Subcutaneous adipose tissue (tissue), 4 donors: ENCODE data around the gene EHMT1. TPM values are rescaled to one million over a fixed set of nuclear protein-coding genes. Genes with fewer than 3 reads are reported as not detected.

ENCODE experiments used
- total RNA-seq, 4 donors: library from RNA; depleted of rRNA; stranded (reverse); fragments of >200 nt; gene quantifications; one replicate each; pipeline ENCODE4 v1.1.0, GENCODE V29; 2016
- TF ChIP-seq, protein P1 (sequence below): fragments of 450-650 bp; IDR thresholded peaks from one replicate; pipeline ENCODE4 v1.5.1; 2016; ENCODE audit warnings: low read depth, mild to moderate bottlenecking, control low read depth, antibody characterized with exemption, moderate library complexity

EHMT1 gene
- total RNA-seq, 4 donors from 2014 or later = 53.2 to 168 (median 65.9) TPM

DNA sequence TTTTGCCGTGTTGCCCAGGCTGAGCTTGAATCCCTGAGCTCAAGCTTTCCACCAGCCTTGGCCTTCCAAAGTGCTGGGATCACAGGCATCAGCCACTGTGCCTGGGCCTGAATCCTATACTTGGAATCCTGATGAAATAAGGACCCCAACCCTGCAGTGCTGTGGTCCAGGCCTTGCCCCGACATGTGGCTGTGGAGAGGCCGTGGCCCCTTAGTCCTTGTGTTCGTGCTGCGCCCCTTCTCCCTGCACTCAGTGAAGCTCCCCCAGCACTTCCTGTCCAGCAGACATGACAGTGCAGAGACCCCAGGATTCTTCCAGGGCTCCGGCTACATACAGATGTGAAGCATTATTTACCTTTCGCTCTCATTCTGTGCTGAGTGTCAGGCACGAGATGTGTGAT, 52.9 kb downstream of the EHMT1 start:
- TF ChIP-seq, protein P1, sequence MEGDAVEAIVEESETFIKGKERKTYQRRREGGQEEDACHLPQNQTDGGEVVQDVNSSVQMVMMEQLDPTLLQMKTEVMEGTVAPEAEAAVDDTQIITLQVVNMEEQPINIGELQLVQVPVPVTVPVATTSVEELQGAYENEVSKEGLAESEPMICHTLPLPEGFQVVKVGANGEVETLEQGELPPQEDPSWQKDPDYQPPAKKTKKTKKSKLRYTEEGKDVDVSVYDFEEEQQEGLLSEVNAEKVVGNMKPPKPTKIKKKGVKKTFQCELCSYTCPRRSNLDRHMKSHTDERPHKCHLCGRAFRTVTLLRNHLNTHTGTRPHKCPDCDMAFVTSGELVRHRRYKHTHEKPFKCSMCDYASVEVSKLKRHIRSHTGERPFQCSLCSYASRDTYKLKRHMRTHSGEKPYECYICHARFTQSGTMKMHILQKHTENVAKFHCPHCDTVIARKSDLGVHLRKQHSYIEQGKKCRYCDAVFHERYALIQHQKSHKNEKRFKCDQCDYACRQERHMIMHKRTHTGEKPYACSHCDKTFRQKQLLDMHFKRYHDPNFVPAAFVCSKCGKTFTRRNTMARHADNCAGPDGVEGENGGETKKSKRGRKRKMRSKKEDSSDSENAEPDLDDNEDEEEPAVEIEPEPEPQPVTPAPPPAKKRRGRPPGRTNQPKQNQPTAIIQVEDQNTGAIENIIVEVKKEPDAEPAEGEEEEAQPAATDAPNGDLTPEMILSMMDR = no peak

DNA sequence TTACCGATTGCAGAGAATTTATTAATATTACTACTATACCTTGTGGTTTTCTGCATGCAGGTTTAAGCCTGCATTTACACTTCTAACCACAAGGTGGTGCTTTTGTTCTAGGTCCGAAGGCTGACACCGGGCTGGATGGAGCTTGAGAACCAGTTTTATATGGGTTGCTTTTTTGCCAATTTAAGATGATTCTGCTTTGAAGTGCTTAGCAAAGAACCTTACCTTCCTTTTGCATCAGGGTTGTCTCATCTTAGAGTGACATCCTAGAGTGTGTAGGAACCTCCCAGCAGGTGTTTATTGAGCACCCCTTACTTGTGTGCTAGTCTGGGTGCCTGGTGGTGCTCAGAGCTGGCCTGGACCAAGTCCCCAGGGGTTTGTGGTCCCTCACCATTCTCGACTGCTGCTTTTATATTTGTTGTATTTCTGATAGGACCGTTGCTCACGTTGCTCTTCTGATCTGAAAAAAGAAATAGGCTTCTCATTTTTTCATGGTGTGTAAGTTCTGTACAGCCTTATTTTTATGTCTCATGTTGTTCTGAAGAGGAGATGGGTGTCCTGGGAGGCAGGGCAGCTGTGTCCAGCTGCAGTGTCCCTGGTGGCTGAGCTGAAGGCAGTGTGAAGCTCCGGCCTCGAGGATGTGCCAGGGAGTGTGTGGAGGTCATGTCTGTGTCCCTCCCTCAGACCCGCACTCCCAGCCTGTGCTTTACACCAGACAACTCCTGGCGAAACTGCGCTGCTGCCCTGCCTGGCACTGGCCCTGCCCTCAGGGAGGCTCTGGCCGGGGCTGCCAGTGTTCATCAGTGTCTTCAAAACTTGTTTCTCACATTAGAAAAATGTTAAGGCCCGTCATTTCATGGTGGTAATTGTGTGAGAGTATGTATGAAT, 54.3 kb downstream of the EHMT1 start:
- TF ChIP-seq, protein P1 = no peak

DNA sequence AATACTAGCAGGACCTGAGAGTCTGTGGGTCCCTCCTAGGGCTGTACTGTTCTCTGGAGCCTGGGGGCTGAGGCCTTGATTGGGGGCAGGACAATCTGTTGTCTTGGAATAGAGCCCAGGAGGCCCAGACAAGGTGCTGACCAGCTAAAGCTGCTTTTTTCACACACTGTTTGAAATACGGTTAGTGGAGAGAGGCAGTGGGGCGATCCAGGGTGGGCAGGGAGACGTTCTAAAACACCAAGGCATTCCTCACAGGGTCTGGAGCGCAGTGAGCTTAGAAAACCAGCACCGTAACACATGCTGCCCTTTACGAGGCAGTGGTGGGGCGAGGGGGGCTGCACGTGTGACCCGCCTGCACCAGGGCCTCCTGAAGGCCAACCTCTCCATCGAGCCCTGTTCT, 55.1 kb downstream of the EHMT1 start:
- TF ChIP-seq, protein P1 = no peak

DNA sequence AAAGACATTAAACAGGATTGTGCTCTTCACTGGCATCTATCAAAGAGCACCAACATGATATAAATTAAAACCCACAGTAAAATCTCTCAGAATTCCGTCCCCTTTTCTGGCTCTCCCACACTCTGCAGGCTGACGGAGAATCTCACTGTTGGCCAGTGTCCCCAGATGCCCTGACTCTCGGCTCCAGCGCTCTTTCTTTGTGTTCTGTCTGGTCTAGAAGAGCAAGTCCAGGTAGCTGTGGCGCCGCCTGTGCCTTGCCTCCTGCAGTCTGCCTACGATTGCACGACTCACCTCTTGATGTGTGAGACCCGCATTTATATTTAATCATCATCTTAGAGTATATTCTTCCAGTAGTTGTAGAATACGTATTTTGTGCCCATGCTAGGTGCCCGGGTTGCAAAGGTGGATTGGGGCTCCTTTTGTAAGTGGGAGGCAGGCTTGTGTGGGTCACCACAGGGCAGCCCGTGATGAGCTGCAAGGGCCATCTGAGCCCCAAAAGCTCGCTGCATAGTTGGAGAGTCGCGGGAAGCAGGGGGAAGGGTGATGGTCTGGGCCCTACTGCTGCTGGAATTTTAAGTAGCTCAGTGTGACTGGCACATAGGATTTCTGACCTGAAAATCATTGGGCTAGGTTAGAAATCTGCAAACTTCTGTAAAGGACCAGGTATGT, 55.6 kb downstream of the EHMT1 start:
- TF ChIP-seq, protein P1 = no peak

DNA sequence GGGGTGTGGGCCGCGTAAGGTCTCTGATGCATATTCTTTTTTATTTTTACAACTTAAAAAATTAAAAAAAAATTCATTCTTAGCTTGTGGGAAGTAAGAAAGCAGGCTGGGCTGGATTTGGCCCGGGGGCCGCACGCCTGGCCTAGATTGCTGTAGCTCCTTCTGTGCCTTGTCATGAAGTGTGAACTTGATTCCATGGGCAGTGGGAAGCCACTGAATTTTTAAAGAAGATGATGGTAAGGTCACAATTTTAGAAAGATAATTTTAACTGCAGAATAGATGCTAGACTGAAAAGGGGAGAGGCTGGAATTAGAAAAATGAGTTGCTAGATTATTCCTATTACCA, 56.1 kb downstream of the EHMT1 start:
- TF ChIP-seq, protein P1 = no peak

DNA sequence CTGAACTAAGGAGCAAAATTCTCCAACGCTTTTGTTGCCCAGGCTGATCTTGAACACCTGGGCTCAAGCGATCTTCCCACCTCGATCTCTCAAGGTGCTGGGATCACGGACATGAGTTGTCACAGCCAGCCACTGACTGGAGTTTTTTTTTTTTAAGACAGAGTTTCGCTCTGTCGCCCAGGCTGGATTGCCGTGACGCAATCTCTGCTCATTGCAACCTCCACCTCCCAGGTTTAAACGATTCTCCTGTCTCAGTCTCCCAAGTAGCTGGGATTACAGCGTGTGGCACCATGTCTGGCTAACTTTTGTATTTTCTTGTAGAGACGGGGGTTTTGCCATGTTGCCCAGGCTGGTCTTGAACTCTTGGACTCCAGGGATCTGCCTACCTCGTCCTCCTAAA, 58.2 kb downstream of the EHMT1 start:
- TF ChIP-seq, protein P1 = no peak

DNA sequence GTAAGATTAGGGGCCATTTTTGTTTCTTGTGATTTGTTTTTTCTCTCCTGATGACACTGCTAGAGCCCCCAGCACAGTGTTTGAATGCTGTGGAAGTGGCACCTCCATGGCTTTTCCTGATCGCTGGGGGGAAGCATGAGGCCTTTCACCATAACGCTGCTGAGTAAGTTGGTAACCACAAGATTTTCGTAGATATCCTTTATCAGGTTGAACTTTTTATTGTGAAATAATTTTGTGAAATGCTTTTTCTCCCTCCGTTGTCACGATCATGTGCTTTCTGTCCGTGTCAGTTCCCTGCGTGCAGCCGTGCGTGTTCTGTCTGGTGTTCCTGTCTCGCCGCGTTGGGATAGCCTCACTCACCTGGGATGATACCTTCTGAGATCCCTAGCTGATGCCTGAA, 59.4 kb downstream of the EHMT1 start:
- TF ChIP-seq, protein P1 = no peak
